Mesendoderm (in vitro differentiated cells): ENCODE data around the gene ESRRA.

Source experiments
- DNase-seq: peaks from one replicate; pipeline ENCODE4 v3.0.0; 2013
- H2AK5ac ChIP-seq: 2 replicates; pipeline ENCODE4 v1.6.1; 2013; ENCODE audit warnings: low read length, inconsistent platforms
- H2BK120ac ChIP-seq: 2 replicates; pipeline ENCODE4 v1.6.1; 2013; ENCODE audit warnings: low read depth, mild to moderate bottlenecking, low read length, moderate library complexity, mixed read lengths
- H2BK15ac ChIP-seq: replicated peaks from 2 replicates; pipeline ENCODE4 v1.6.1; 2013; ENCODE audit warnings: low read depth, mild to moderate bottlenecking, moderate library complexity
- H2BK5ac ChIP-seq: 2 replicates; pipeline ENCODE4 v1.6.1; 2013; ENCODE audit warnings: low read length, inconsistent platforms
- H3K18ac ChIP-seq: 2 replicates; pipeline ENCODE4 v1.6.1; 2013; ENCODE audit warnings: mild to moderate bottlenecking, low read length, mixed read lengths
- H3K23ac ChIP-seq: one replicate; pipeline ENCODE4 v1.6.1; 2013; ENCODE audit warnings: low read length
- H3K27ac ChIP-seq: 2 replicates; pipeline ENCODE4 v1.5.1; 2013; ENCODE audit warnings: low read depth, mild to moderate bottlenecking, inconsistent platforms, low read length, moderate library complexity
- H3K27me3 ChIP-seq: 2 replicates; pipeline ENCODE4 v1.6.1; 2013; ENCODE audit warnings: low read length, control low read depth, mild to moderate bottlenecking, inconsistent platforms; ENCODE audit not compliant: insufficient read depth, poor library complexity
- H3K36me3 ChIP-seq: 2 replicates; pipeline ENCODE4 v1.6.1; 2013; ENCODE audit warnings: low read length, inconsistent platforms; ENCODE audit not compliant: control insufficient read depth, insufficient read depth
- H3K4ac ChIP-seq: one replicate; pipeline ENCODE4 v1.6.1; 2013; ENCODE audit warnings: low read depth, mild to moderate bottlenecking, low read length, moderate library complexity
- H3K4me1 ChIP-seq: 2 replicates; pipeline ENCODE4 v1.6.1; 2013; ENCODE audit warnings: low read depth, low read length, inconsistent platforms; ENCODE audit not compliant: control insufficient read depth
- H3K4me2 ChIP-seq: 2 replicates; pipeline ENCODE4 v1.6.1; 2013; ENCODE audit warnings: low read length
- H3K4me3 ChIP-seq: 2 replicates; pipeline ENCODE4 v1.5.1; 2013; ENCODE audit warnings: mild to moderate bottlenecking, low read length
- H3K56ac ChIP-seq: one replicate; pipeline ENCODE4 v1.6.1; 2013; ENCODE audit warnings: low read length
- H3K79me1 ChIP-seq: 2 replicates; pipeline ENCODE4 v1.6.1; 2013; ENCODE audit warnings: low read length, inconsistent platforms
- H3K79me2 ChIP-seq: 2 replicates; pipeline ENCODE4 v1.6.1; 2013; ENCODE audit warnings: mild to moderate bottlenecking, low read length; ENCODE audit not compliant: control insufficient read depth, insufficient read depth
- H3K9ac ChIP-seq: 2 replicates; pipeline ENCODE4 v1.6.1; 2013; ENCODE audit warnings: low read length, inconsistent platforms
- H4K5ac ChIP-seq: one replicate; pipeline ENCODE4 v1.6.1; 2013; ENCODE audit warnings: low read length
- H4K8ac ChIP-seq: one replicate; pipeline ENCODE4 v1.6.1; 2013; ENCODE audit warnings: low read depth, mild to moderate bottlenecking, control low read depth, low read length, moderate library complexity
- WGBS: extraction: QIAGEN DNeasy Blood & Tissue Kit; methylation state at CpG from one replicate; pipeline ENCODE4 v1.1.7; 2013; ENCODE audit warnings: low lambda C conversion rate, missing lambda C conversion rate; ENCODE audit not compliant: insufficient coverage; ENCODE audit errors: extremely low coverage; 5-methylcytosine and 5-hydroxymethylcytosine counted together

Gene ESRRA

DNA sequence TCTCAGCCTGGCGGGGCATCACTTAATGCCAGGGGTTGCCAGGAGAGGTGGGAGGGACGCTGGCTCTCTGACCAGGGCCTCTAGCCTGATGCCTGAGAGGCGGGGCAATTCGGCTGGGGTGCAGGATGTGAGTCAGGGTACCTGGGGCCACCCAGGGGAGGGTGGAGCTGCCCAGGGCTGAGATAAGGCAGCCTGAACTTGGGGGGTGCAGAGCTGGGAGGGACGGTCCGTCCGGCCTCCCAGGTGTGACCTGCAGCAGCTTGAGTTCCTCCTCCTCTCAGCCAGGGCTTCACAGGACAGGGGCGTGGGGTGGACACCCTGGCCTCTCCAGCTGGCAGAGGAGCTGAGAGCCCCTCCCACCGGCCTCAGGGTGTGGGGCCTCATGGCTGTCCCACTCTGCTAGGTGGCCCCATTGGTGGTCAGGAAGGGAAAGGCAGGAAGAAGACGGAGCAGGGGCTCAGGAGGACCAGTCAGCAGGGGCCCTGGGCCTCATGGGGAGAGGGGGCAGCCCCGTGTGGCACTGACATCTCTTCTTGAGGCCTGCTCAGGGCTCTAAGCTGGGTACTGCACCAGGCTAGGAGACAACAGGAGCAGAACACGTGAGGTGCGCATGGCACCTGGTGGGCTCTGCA lies 52.7 kb downstream of the ESRRA start:
- Histone ChIP-seq H3K9ac (peak overlapping the region; percentile 92), H3K56ac (peak overlapping the region; percentile 85), H3K27me3 (no peaks in the 10 kb centered on the region), H2BK15ac (no peak overlapping the region), H4K8ac (no peak overlapping the region), H2BK5ac (no peak overlapping the region), H2BK120ac (no peak overlapping the region), H3K4me2 (no peak overlapping the region), H3K27ac (no peak overlapping the region), H3K18ac (no peak overlapping the region), H3K4ac (no peak overlapping the region), H3K79me1 (peaks cover 4% of the 10 kb centered on the region), H3K23ac (no peak overlapping the region), H4K5ac (no peak overlapping the region), H2AK5ac (no peak overlapping the region), H3K36me3 (no peaks in the 10 kb centered on the region), H3K79me2 (no peaks in the 10 kb centered on the region), H3K4me3 (no peak overlapping the region), H3K4me1 (peaks cover 10% of the 10 kb centered on the region)
- DNase-seq = no peak
- WGBS = no CpG with 5 or more reads among the region's 13 CpGs

DNA sequence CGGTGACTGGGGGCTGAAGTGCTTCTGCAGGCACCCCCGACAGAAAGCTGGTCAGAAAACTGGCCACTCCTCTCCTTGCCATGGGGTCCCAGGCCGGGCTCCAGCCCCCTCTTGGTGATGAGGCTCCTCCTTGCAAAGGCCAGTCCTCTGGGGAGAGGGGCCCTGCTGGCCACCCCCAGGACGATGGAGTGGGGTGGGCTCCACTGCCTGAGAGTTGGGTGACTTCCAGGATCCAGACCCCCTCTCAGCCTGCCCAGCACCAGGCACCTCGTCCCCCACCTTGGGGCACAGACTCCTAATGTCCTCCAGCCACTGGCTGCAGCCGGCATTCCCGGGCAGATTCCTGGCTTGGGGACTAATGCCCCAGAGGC lies 53.2 kb downstream of the ESRRA start:
- no peak overlapping the region for H2BK15ac ChIP-seq
- H3K4me2 ChIP-seq = peak overlapping the region; percentile 14
- no peak overlapping the region for H3K4me3 ChIP-seq
- H3K56ac ChIP-seq = peak overlapping the region; percentile 85
- H2BK5ac ChIP-seq = no peak overlapping the region
- peak overlapping the region; percentile 48 for H3K27ac ChIP-seq
- no peak overlapping the region for H2BK120ac ChIP-seq
- WGBS = no CpG with 5 or more reads among the region's 7 CpGs
- H3K36me3 ChIP-seq = no peaks in the 10 kb centered on the region
- H4K8ac ChIP-seq = no peak overlapping the region
- H3K4me1 ChIP-seq = peaks cover 10% of the 10 kb centered on the region
- no peaks in the 10 kb centered on the region for H3K27me3 ChIP-seq
- H3K79me1 ChIP-seq = peaks cover 4% of the 10 kb centered on the region
- H3K9ac ChIP-seq = peak overlapping the region; percentile 92
- H2AK5ac ChIP-seq = no peak overlapping the region
- H4K5ac ChIP-seq = no peak overlapping the region
- H3K4ac ChIP-seq = no peak overlapping the region
- no peaks in the 10 kb centered on the region for H3K79me2 ChIP-seq
- DNase-seq = no peak
- peak overlapping the region; percentile 41 for H3K18ac ChIP-seq
- no peak overlapping the region for H3K23ac ChIP-seq

DNA sequence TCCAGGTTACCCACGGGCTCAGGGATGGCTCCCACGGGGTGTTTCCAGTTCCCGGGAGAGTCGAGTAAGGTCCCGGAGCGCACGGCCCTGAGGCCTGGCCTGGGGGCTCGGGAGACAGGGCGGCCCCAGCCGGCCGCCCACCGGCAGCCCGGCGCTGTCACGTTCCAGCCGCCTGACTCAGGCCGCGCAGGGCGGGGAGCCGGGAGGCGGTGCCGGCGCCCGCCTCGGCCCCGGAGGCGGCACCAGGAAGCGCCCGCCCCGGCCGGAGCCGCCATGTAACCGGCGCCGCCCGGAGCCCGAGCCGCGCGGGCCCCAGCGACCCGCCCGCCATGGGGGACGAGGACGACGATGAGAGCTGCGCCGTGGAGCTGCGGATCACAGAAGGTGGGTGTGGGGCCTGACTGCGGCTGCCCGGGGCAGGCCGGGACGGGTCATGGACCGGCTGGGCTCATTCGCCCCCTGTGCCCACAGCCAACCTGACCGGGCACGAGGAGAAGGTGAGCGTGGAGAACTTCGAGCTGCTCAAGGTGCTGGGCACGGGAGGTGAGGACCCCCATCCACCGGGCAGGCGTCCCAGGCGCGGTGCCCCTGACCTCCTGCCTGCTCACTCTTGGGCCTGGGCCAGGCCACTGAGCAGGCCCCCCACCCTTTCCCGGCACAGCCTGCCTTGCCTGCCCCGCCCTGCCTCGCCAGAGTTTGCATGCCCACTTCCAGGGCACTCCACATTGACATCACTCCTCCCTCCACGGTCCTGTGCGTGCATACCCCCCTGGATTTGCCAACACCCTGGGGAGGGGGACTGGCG lies 53.8 kb downstream of the ESRRA start, which contains the start of gene RPS6KA4:
TSS of gene RPS6KA4 (plus strand) at position 256 of the 805 bp plus-strand sequence. CDS start at position 330, 74 bp downstream.
- Histone ChIP-seq H2BK15ac (no peak within 1 kb of the TSS), H3K27ac (peak within 1 kb of the TSS; percentile 48), H3K9ac (peak within 1 kb of the TSS; percentile 92), H3K79me1 (peaks cover 4% of the 10 kb centered on the region), H3K18ac (peak within 1 kb of the TSS; percentile 41), H3K27me3 (no peaks in the 10 kb centered on the region), H3K79me2 (no peaks in the 10 kb centered on the region), H3K4ac (peak within 1 kb of the TSS; percentile 26), H3K36me3 (no peaks in the 10 kb centered on the region), H4K8ac (no peak within 1 kb of the TSS), H3K56ac (peak within 1 kb of the TSS; percentile 98), H3K4me2 (peak within 1 kb of the TSS; percentile 86), H3K23ac (peak within 1 kb of the TSS; percentile 94), H2BK5ac (peak within 1 kb of the TSS; percentile 83), H4K5ac (no peak within 1 kb of the TSS), H3K4me3 (peak within 1 kb of the TSS; percentile 81), H2BK120ac (no peak within 1 kb of the TSS), H2AK5ac (no peak within 1 kb of the TSS), H3K4me1 (peaks cover 10% of the 10 kb centered on the region)
- no CpG with 5 or more reads among the region's 70 CpGs for WGBS
- DNase-seq = peak; percentile 74

DNA sequence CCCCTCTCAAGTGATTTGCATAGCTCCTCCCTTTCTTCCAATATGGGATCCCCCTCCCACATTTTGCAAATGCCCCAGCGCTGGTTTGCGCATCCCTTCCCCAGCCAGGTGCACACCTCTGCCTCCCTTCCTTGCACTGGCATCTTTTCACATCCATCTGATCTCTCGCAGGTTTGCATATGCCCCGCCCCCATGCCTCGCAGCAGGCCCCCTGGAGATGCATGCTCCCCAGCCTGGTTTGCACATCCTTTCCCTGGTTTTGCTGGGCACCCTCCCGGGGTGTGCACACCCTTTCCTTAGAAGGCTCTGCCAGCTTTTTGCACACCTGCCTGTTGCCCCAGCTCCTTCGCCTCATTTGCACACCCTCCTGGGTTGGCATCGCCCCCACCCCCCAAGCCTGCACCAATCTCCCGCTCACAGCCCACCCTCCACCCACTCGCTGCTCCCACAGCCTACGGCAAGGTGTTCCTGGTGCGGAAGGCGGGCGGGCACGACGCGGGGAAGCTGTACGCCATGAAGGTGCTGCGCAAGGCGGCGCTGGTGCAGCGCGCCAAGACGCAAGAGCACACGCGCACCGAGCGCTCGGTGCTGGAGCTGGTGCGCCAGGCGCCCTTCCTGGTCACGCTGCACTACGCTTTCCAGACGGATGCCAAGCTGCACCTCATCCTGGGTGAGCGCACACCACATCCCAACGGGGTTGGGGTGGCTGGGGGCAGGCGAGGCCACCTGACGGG lies 54.6 kb downstream of the ESRRA start:
- H4K8ac ChIP-seq = no peak overlapping the region
- no peak overlapping the region for H3K56ac ChIP-seq
- no peak overlapping the region for H3K4ac ChIP-seq
- H3K18ac ChIP-seq = no peak overlapping the region
- H3K4me3 ChIP-seq = peak overlapping the region; percentile 81
- no peak overlapping the region for H2BK120ac ChIP-seq
- peaks cover 4% of the 10 kb centered on the region for H3K79me1 ChIP-seq
- no peak overlapping the region for H3K27ac ChIP-seq
- no peak overlapping the region for H2BK15ac ChIP-seq
- no peaks in the 10 kb centered on the region for H3K36me3 ChIP-seq
- no peak overlapping the region for H3K23ac ChIP-seq
- peaks cover 10% of the 10 kb centered on the region for H3K4me1 ChIP-seq
- H3K27me3 ChIP-seq = no peaks in the 10 kb centered on the region
- peak overlapping the region; percentile 86 for H3K4me2 ChIP-seq
- peak overlapping the region; percentile 92 for H3K9ac ChIP-seq
- WGBS = no CpG with 5 or more reads among the region's 38 CpGs
- H3K79me2 ChIP-seq = no peaks in the 10 kb centered on the region
- DNase-seq = no peak
- H4K5ac ChIP-seq = no peak overlapping the region
- no peak overlapping the region for H2BK5ac ChIP-seq
- H2AK5ac ChIP-seq = no peak overlapping the region

DNA sequence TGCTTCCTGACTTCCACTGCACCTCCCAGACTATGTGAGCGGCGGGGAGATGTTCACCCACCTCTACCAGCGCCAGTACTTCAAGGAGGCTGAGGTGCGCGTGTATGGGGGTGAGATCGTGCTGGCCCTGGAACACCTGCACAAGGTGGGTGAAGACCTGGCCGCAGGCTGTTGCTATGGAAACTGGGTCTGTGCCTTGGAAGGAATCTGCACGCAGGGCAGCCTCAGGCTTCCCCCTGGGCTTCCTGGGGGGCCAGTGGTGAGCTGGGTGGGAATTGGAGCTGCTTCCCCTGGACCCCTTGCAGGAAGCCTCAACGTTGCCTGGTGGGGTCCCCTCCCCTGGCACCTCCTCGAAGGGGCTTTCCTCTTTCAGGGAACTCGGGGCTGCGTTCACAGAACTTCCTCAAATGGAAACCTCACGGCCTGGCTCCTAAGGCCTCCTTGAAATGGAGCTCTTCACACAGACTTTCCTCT lies 55.2 kb downstream of the ESRRA start:
- Histone ChIP-seq H3K4me1 (peaks cover 9% of the 10 kb centered on the region), H3K23ac (no peak overlapping the region), H2AK5ac (no peak overlapping the region), H3K27me3 (no peaks in the 10 kb centered on the region), H3K56ac (no peak overlapping the region), H3K4ac (no peak overlapping the region), H3K36me3 (no peaks in the 10 kb centered on the region), H2BK120ac (no peak overlapping the region), H3K4me3 (no peak overlapping the region), H2BK5ac (no peak overlapping the region), H3K79me1 (peaks cover 4% of the 10 kb centered on the region), H3K18ac (no peak overlapping the region), H3K27ac (no peak overlapping the region), H4K5ac (no peak overlapping the region), H4K8ac (no peak overlapping the region), H3K9ac (no peak overlapping the region), H3K79me2 (no peaks in the 10 kb centered on the region), H3K4me2 (no peak overlapping the region), H2BK15ac (no peak overlapping the region)
- no peak for DNase-seq
- no CpG with 5 or more reads among the region's 13 CpGs for WGBS
